Liver (tissue), 3 donors: Measurements from ENCODE around the gene UQCRC1.

Source experiments
- ATF3 ChIP-seq: IDR thresholded peaks from 2 replicates; pipeline ENCODE4 v1.6.1; 2016; ENCODE audit warnings: antibody characterized with exemption
- CTCF ChIP-seq: fragments of 150-350 bp; IDR thresholded peaks from 2 replicates; pipeline ENCODE4 v1.5.1; 2017; ENCODE audit warnings: improper control_type of control experiment, low read depth, low read length; ENCODE audit not compliant: missing input control
- EGR1 ChIP-seq, 2 donors: IDR thresholded peaks; 2 replicates each; pipeline ENCODE4 v1.6.1; 2016 to 2018; ENCODE audit warnings: antibody characterized with exemption in 2 of 2, low read depth in 2 of 2
- FOXA1 ChIP-seq: IDR thresholded peaks from 2 replicates; pipeline ENCODE4 v1.6.1; 2016; ENCODE audit warnings: antibody characterized with exemption
- GABPA ChIP-seq, 2 donors: IDR thresholded peaks in 1 of 2; conservative IDR thresholded peaks in 1 of 2; 2 replicates each; pipeline ENCODE4 v1.6.1; 2016; ENCODE audit warnings: antibody characterized with exemption in 2 of 2, mild to moderate bottlenecking in 1 of 2, moderate library complexity in 1 of 2
- JUND ChIP-seq, 2 donors: IDR thresholded peaks; 2 replicates each; pipeline ENCODE4 v1.6.1; 2016; ENCODE audit warnings: antibody characterized with exemption in 2 of 2
- NR2F2 ChIP-seq: IDR thresholded peaks from 2 replicates; pipeline ENCODE4 v1.6.1; 2016; ENCODE audit warnings: antibody characterized with exemption
- RAD21 ChIP-seq, 2 donors: IDR thresholded peaks; 2 replicates each; pipeline ENCODE4 v1.6.1; 2016; ENCODE audit warnings: antibody characterized with exemption in 2 of 2, mild to moderate bottlenecking in 2 of 2
- RXRA ChIP-seq, 2 donors: IDR thresholded peaks; 2 replicates each; pipeline ENCODE4 v1.6.1; 2017 to 2018; ENCODE audit warnings: antibody characterized with exemption in 2 of 2, mild to moderate bottlenecking in 1 of 2
- TAF1 ChIP-seq: conservative IDR thresholded peaks from 2 replicates; pipeline ENCODE4 v1.6.1; 2016; ENCODE audit warnings: antibody characterized with exemption, mild to moderate bottlenecking
- YY1 ChIP-seq: IDR thresholded peaks from 2 replicates; pipeline ENCODE4 v1.6.1; 2016; ENCODE audit warnings: antibody characterized with exemption, mild to moderate bottlenecking
- ZBTB33 ChIP-seq: IDR thresholded peaks from 2 replicates; pipeline ENCODE4 v1.6.1; 2016; ENCODE audit warnings: antibody characterized with exemption
- TF ChIP-seq, protein P1 (sequence below): IDR thresholded peaks from 2 replicates; pipeline ENCODE4 v1.6.1; 2016; ENCODE audit warnings: antibody characterized with exemption, mild to moderate bottlenecking
- TF ChIP-seq, protein P2 (sequence below): IDR thresholded peaks from 2 replicates; pipeline ENCODE4 v1.6.1; 2016; ENCODE audit warnings: antibody characterized with exemption
- donor health status: healthy.
- donor health status: healthy.

DNA sequence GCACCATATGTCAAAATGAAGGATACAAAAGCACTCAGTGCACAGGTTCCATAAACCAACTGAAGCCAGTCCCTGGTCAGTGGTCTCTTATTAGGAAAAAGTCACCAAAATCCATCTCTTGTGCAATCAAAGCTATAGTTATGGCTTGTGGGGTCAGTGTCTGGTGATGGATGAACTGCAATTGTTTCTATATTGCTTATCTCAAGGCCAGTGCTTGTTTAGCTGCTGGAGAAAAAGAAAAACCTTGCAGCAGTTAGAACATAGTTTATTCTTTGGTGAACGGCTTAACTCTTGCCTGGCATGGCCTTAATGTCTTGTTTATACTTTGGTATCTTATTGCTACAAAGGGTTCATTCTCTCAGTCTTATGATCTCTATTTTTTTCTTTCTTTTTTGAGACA, 2.9 kb upstream of the UQCRC1 start:
- TF ChIP-seq, protein P1, sequence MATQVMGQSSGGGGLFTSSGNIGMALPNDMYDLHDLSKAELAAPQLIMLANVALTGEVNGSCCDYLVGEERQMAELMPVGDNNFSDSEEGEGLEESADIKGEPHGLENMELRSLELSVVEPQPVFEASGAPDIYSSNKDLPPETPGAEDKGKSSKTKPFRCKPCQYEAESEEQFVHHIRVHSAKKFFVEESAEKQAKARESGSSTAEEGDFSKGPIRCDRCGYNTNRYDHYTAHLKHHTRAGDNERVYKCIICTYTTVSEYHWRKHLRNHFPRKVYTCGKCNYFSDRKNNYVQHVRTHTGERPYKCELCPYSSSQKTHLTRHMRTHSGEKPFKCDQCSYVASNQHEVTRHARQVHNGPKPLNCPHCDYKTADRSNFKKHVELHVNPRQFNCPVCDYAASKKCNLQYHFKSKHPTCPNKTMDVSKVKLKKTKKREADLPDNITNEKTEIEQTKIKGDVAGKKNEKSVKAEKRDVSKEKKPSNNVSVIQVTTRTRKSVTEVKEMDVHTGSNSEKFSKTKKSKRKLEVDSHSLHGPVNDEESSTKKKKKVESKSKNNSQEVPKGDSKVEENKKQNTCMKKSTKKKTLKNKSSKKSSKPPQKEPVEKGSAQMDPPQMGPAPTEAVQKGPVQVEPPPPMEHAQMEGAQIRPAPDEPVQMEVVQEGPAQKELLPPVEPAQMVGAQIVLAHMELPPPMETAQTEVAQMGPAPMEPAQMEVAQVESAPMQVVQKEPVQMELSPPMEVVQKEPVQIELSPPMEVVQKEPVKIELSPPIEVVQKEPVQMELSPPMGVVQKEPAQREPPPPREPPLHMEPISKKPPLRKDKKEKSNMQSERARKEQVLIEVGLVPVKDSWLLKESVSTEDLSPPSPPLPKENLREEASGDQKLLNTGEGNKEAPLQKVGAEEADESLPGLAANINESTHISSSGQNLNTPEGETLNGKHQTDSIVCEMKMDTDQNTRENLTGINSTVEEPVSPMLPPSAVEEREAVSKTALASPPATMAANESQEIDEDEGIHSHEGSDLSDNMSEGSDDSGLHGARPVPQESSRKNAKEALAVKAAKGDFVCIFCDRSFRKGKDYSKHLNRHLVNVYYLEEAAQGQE: no peak
- TF ChIP-seq ZBTB33 (no peak), CTCF (no peak), EGR1 (IDR thresholded peaks at IDR 0.05; ENCODE audit: low read depth in 2 of 2) (no peak), ATF3 (no peak), TAF1 (no peak), RXRA (IDR thresholded peaks at IDR 0.05) (no peak), NR2F2 (no peak), YY1 (no peak), JUND (IDR thresholded peaks at IDR 0.05) (no peak), GABPA (IDR thresholded peaks at IDR 0.05 in 1 of 2, conservative IDR thresholded peaks at IDR 0.05 in 1 of 2) (no peak), RAD21 (IDR thresholded peaks at IDR 0.05) (no peak), FOXA1 (no peak)
- TF ChIP-seq, protein P2, sequence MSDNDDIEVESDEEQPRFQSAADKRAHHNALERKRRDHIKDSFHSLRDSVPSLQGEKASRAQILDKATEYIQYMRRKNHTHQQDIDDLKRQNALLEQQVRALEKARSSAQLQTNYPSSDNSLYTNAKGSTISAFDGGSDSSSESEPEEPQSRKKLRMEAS: no peak
